ENCODE results near the gene METTL27.
"Not testable (repeated sequence)": the region's sequence is repeated elsewhere in the genome, so short reads cannot be mapped to it uniquely, and the experiment has no call there.

METTL27 gene

GRCh38 chr7:73837167-73837566, 5.1 kb downstream of the METTL27 start:
- not testable (repeated sequence) for DNase-seq

- no peak for DNase-seq
Observed at GRCh38 chr7:73834626-73835191, 7.6 kb downstream of the METTL27 start.

- no peak for DNase-seq
Observed at GRCh38 chr7:73833251-73833919, 8.9 kb downstream of the METTL27 start.

GRCh38 chr7:73832806-73833205, 9.5 kb downstream of the METTL27 start:
- DNase-seq, result no peak

- no peak for DNase-seq
Observed at GRCh38 chr7:73831834-73832651, 10.3 kb downstream of the METTL27 start.

- DNase-seq, result no peak
Observed at GRCh38 chr7:73831584-73831833, 10.8 kb downstream of the METTL27 start.

- DNase-seq, result no peak
Observed at GRCh38 chr7:73830681-73831583, 11.4 kb downstream of the METTL27 start, which contains the start of gene CLDN4. CLDN4 (plus strand) TSS chr7:73830996; CDS start chr7:73831202, 206 bp downstream.

- DNase-seq, result no peak
Observed at GRCh38 chr7:73829921-73830680, 12.2 kb downstream of the METTL27 start.

- DNase-seq, result no peak
Observed at GRCh38 chr7:73829505-73829904, 12.8 kb downstream of the METTL27 start.

- DNase-seq, result no peak
Observed at GRCh38 chr7:73828972-73829371, 13.3 kb downstream of the METTL27 start.

GRCh38 chr7:73828107-73828803, 14.1 kb downstream of the METTL27 start:
- no peak for DNase-seq

- DNase-seq, result no peak
Observed at GRCh38 chr7:73827567-73828106, 14.7 kb downstream of the METTL27 start.

GRCh38 chr7:73824986-73825385, 17.3 kb downstream of the METTL27 start:
- no peak for DNase-seq

GRCh38 chr7:73823873-73824592, 18.3 kb downstream of the METTL27 start:
- DNase-seq, result no peak

- no peak for DNase-seq
Observed at GRCh38 chr7:73823257-73823656, 19.1 kb downstream of the METTL27 start.

GRCh38 chr7:73822319-73823173, 19.8 kb downstream of the METTL27 start:
- DNase-seq, result no peak

- DNase-seq, result not testable (repeated sequence)
Observed at GRCh38 chr7:73821597-73822285, 20.6 kb downstream of the METTL27 start.

- DNase-seq, result no peak
Observed at GRCh38 chr7:73820013-73820412, 22.3 kb downstream of the METTL27 start.

- no peak for DNase-seq
Observed at GRCh38 chr7:73817121-73817520, 25.2 kb downstream of the METTL27 start.

Data from activated CD4-positive, CD25-positive, alpha-beta regulatory T cell treated with anti-CD3 and anti-CD28 coated beads, Interleukin-2, amount 50 U/mL, for 72 hours (primary cell).